Trophoblast cell (in vitro differentiated cells and primary cell): Measurements from ENCODE around the gene SLCO2A1.
A peak's percentile ranks its signal among the peaks of the same experiment; 100 is the strongest.

Experiments used
- DNase-seq, 2 donors: peaks; one replicate each; pipeline ENCODE4 v3.0.0-alpha.2; 2016
- H2AFZ ChIP-seq: 2 replicates; pipeline ENCODE4 v1.6.1; 2013; ENCODE audit warnings: low read length, moderate library complexity, mild to moderate bottlenecking; ENCODE audit not compliant: insufficient read depth, poor library complexity
- H2AK5ac ChIP-seq: 2 replicates; pipeline ENCODE4 v1.6.1; 2013; ENCODE audit warnings: mild to moderate bottlenecking, low read length
- H2BK120ac ChIP-seq: 2 replicates; pipeline ENCODE4 v1.6.1; 2013; ENCODE audit warnings: low read length, mild to moderate bottlenecking, moderate library complexity; ENCODE audit not compliant: insufficient read depth, poor library complexity
- H2BK12ac ChIP-seq: 2 replicates; pipeline ENCODE4 v1.6.1; 2013; ENCODE audit warnings: mild to moderate bottlenecking, low read length, moderate library complexity
- H2BK5ac ChIP-seq: 2 replicates; pipeline ENCODE4 v1.6.1; 2013; ENCODE audit warnings: low read length, low read depth, moderate library complexity, mild to moderate bottlenecking; ENCODE audit not compliant: poor library complexity
- H3K14ac ChIP-seq: 2 replicates; pipeline ENCODE4 v1.6.1; 2013; ENCODE audit warnings: mild to moderate bottlenecking, low read length
- H3K18ac ChIP-seq: 2 replicates; pipeline ENCODE4 v1.6.1; 2013; ENCODE audit warnings: mild to moderate bottlenecking, low read length
- H3K23ac ChIP-seq: 2 replicates; pipeline ENCODE4 v1.6.1; 2013; ENCODE audit warnings: low read length
- H3K27ac ChIP-seq: 2 replicates; pipeline ENCODE4 v1.5.1; 2013; ENCODE audit warnings: low read depth, mild to moderate bottlenecking, inconsistent platforms, low read length, moderate library complexity
- H3K27me3 ChIP-seq: 2 replicates; pipeline ENCODE4 v1.6.1; 2013; ENCODE audit warnings: inconsistent platforms, mild to moderate bottlenecking, low read length, moderate library complexity; ENCODE audit not compliant: insufficient read depth
- H3K36me3 ChIP-seq, 2 experiments: 1 replicate in 1 of 2; 2 replicates in 1 of 2; pipeline ENCODE4 v1.6.1; 2013; ENCODE audit warnings: low read length in 2 of 2, mild to moderate bottlenecking in 2 of 2, moderate library complexity in 1 of 2; ENCODE audit not compliant: insufficient read depth in 2 of 2, control insufficient read depth in 1 of 2
- H3K4ac ChIP-seq: 2 replicates; pipeline ENCODE4 v1.6.1; 2013; ENCODE audit warnings: low read depth, mild to moderate bottlenecking, low read length, moderate library complexity
- H3K4me1 ChIP-seq, 2 experiments: 1 replicate in 1 of 2; 2 replicates in 1 of 2; pipeline ENCODE4 v1.6.1; 2013; ENCODE audit warnings: low read length in 2 of 2, mild to moderate bottlenecking in 2 of 2, moderate library complexity in 1 of 2; ENCODE audit not compliant: insufficient read depth in 2 of 2, control insufficient read depth in 1 of 2
- H3K4me2 ChIP-seq: 2 replicates; pipeline ENCODE4 v1.6.1; 2013; ENCODE audit warnings: inconsistent platforms, mild to moderate bottlenecking, low read length, moderate library complexity
- H3K4me3 ChIP-seq: 2 replicates; pipeline ENCODE4 v1.5.1; 2013; ENCODE audit warnings: mild to moderate bottlenecking, low read depth, low read length, inconsistent platforms
- H3K79me1 ChIP-seq: one replicate; pipeline ENCODE4 v1.6.1; 2013; ENCODE audit warnings: low read length
- H3K79me2 ChIP-seq: 2 replicates; pipeline ENCODE4 v1.6.1; 2013; ENCODE audit warnings: low read length, mild to moderate bottlenecking; ENCODE audit not compliant: control insufficient read depth, insufficient read depth, poor library complexity
- H3K9ac ChIP-seq: 2 replicates; pipeline ENCODE4 v1.6.1; 2013; ENCODE audit warnings: mild to moderate bottlenecking, low read length
- H3K9me3 ChIP-seq: 2 replicates; pipeline ENCODE4 v1.6.1; 2013; ENCODE audit warnings: low read depth, mild to moderate bottlenecking, control low read depth, inconsistent platforms, low read length; ENCODE audit not compliant: insufficient read depth
- H4K12ac ChIP-seq: 2 replicates; pipeline ENCODE4 v1.6.1; 2013; ENCODE audit warnings: low read depth, mild to moderate bottlenecking, low read length, moderate library complexity
- H4K8ac ChIP-seq: 2 replicates; pipeline ENCODE4 v1.6.1; 2013; ENCODE audit warnings: low read depth, mild to moderate bottlenecking, low read length, moderate library complexity
- H4K91ac ChIP-seq: one replicate; pipeline ENCODE4 v1.6.1; 2013; ENCODE audit warnings: low read depth, mild to moderate bottlenecking, low read length, moderate library complexity
- WGBS: extraction: QIAGEN DNeasy Blood & Tissue Kit; methylation state at CpG from one replicate; pipeline ENCODE4 v1.1.7; 2013; ENCODE audit warnings: missing lambda C conversion rate; ENCODE audit not compliant: insufficient read length, insufficient coverage; ENCODE audit errors: extremely low coverage; 5-methylcytosine and 5-hydroxymethylcytosine counted together

SLCO2A1 gene

DNA sequence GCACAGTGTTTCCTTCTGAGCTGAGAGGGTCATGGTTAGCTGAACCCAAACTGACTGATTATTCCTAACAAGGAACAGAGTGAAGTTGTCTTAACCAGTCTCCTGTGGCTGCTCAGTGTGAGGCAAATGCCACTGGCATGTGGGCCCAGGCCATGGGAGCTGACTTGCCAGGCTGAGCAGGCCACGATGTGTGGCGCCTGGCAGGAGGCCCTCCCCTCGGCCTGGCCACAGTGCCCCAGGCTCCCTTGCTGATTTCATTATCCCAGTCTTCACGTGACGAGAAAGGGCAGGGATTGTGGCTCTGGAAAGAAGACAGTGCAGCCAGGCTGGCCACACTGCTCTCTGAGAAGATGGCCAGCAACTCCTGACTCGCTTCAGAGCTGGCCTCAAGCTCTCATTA, 58.8 kb downstream of the SLCO2A1 start:
- no peak overlapping the region for H2BK5ac ChIP-seq
- H3K36me3 ChIP-seq: peaks cover 46 to 65% of the 10 kb centered on the region in 2 experiments
- no peak for DNase-seq
- no peaks in the 10 kb centered on the region for H3K27me3 ChIP-seq
- H3K4me1 ChIP-seq: peaks cover 12 to 24% of the 10 kb centered on the region in 2 experiments
- no peak overlapping the region for H4K12ac ChIP-seq
- peaks cover 5% of the 10 kb centered on the region for H3K79me1 ChIP-seq
- H2BK120ac ChIP-seq: no peak overlapping the region
- H3K9ac ChIP-seq: no peak overlapping the region
- H3K4me3 ChIP-seq: no peak overlapping the region
- H3K18ac ChIP-seq: peak overlapping the region; percentile 57
- H2AK5ac ChIP-seq: peak overlapping the region; percentile 28
- H4K8ac ChIP-seq: no peak overlapping the region
- no peak overlapping the region for H3K4ac ChIP-seq
- H2BK12ac ChIP-seq: no peak overlapping the region
- H3K23ac ChIP-seq: no peak overlapping the region
- H4K91ac ChIP-seq: no peak overlapping the region
- WGBS: no CpG with 5 or more reads among the region's 6 CpGs
- H3K79me2 ChIP-seq: peaks cover 3% of the 10 kb centered on the region
- no peak overlapping the region for H3K4me2 ChIP-seq
- H3K9me3 ChIP-seq: peaks cover 12% of the 10 kb centered on the region
- no peak overlapping the region for H2AFZ ChIP-seq
- H3K27ac ChIP-seq: no peak overlapping the region
- no peak overlapping the region for H3K14ac ChIP-seq

DNA sequence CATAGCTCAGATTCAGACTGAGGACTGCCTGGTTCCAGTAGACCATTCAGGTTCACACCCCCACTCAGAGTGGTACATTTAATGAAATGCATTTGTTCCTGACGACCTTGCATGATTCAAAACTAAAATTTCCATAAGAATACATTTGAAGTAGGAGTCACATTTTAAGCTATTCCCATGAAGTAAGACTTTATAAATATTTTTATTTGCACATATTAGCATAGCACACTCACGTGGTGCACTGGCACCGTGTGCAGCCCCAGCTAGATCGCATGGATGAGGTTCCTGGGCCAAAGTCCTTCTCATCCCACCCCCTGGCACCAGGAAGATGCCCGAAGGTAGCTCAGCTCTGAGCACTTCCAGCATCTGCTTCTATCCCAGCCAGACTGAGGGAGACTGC, 59.4 kb downstream of the SLCO2A1 start:
- no peak overlapping the region for H2AK5ac ChIP-seq
- peaks cover 5% of the 10 kb centered on the region for H3K79me1 ChIP-seq

DNA sequence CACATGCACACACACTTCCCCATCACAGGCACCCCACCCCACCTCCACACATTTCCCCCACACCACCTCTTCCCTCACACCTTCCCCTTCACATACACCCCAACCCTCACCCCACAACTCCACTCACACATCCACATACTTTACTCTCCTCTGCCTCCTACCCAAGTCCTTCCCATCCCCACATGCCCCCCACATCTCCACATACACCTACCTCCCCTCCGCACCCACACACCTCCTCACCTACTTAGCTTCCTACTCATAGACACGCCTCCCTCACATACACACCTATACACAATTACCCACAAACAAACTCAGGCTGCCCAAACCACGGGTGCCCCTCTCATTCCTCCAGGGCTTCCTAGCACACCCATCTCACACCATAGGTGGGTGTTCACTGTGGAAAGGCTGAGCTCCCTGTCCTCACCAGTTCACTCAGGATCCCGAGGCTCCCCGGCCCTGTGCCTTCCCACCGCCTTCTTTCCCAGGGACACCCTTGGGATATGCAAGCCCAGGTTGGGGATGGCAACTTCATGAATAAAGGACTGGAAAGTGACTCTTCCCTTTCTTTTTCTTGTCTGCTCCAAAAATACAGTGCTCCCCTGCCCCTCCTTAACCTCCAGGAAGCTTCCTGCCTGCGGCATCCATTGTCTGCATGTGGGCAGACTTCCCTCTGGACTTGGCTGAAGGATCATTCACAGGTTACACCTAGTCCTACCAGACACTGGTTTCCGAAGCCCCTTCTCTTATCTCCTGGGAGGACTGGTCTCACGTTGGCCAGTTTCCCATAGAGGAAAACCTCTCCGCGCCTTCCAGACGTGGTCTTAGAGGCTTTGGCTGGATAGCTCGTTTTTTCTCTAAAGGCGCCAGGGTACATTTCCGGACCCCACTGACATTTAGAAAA, 61.5 kb downstream of the SLCO2A1 start:
- H3K4me3 ChIP-seq: no peak overlapping the region
- peaks cover 1% of the 10 kb centered on the region for H3K9me3 ChIP-seq
- H3K27ac ChIP-seq: peak overlapping the region; percentile 12
- no peak overlapping the region for H4K8ac ChIP-seq
- peaks cover 6% of the 10 kb centered on the region for H3K79me1 ChIP-seq
- no peak overlapping the region for H3K4me2 ChIP-seq
- no peak overlapping the region for H2AFZ ChIP-seq
- H3K4ac ChIP-seq: peak overlapping the region; percentile 34
- peaks cover 3% of the 10 kb centered on the region for H3K79me2 ChIP-seq
- H3K9ac ChIP-seq: no peak overlapping the region
- peaks cover 17 to 29% of the 10 kb centered on the region in 2 experiments for H3K4me1 ChIP-seq
- peaks cover 41 to 56% of the 10 kb centered on the region in 2 experiments for H3K36me3 ChIP-seq
- WGBS: 100% methylated on average over 2 of the region's 15 CpGs
- H4K12ac ChIP-seq: no peak overlapping the region
- no peak overlapping the region for H2BK120ac ChIP-seq
- H3K14ac ChIP-seq: peak overlapping the region; percentile 3
- peak overlapping the region; percentile 12 for H3K18ac ChIP-seq
- no peaks in the 10 kb centered on the region for H3K27me3 ChIP-seq
- peak overlapping the region; percentile 30 for H4K91ac ChIP-seq
- H2AK5ac ChIP-seq: peak overlapping the region; percentile 7
- no peak for DNase-seq
- H2BK12ac ChIP-seq: no peak overlapping the region
- H2BK5ac ChIP-seq: peak overlapping the region; percentile 3
- no peak overlapping the region for H3K23ac ChIP-seq

More for the DNA sequence above, 59.4 kb downstream of the SLCO2A1 start:
- no peak overlapping the region for H2BK120ac ChIP-seq
- no peak overlapping the region for H3K9ac ChIP-seq
- no peak overlapping the region for H3K14ac ChIP-seq
- H3K79me2 ChIP-seq: peaks cover 3% of the 10 kb centered on the region
- H3K23ac ChIP-seq: no peak overlapping the region
- DNase-seq: no peak
- H3K4ac ChIP-seq: no peak overlapping the region
- peaks cover 48 to 66% of the 10 kb centered on the region in 2 experiments for H3K36me3 ChIP-seq
- peaks cover 12 to 24% of the 10 kb centered on the region in 2 experiments for H3K4me1 ChIP-seq
- H3K4me2 ChIP-seq: no peak overlapping the region
- H4K12ac ChIP-seq: no peak overlapping the region
- no peaks in the 10 kb centered on the region for H3K27me3 ChIP-seq
- H3K4me3 ChIP-seq: no peak overlapping the region
- H4K8ac ChIP-seq: no peak overlapping the region
- no CpG with 5 or more reads among the region's 5 CpGs for WGBS
- H2BK12ac ChIP-seq: no peak overlapping the region
- H4K91ac ChIP-seq: no peak overlapping the region
- H3K27ac ChIP-seq: no peak overlapping the region
- no peak overlapping the region for H2BK5ac ChIP-seq
- peak overlapping the region; percentile 19 for H3K18ac ChIP-seq
- H2AFZ ChIP-seq: no peak overlapping the region
- peaks cover 11% of the 10 kb centered on the region for H3K9me3 ChIP-seq

DNA sequence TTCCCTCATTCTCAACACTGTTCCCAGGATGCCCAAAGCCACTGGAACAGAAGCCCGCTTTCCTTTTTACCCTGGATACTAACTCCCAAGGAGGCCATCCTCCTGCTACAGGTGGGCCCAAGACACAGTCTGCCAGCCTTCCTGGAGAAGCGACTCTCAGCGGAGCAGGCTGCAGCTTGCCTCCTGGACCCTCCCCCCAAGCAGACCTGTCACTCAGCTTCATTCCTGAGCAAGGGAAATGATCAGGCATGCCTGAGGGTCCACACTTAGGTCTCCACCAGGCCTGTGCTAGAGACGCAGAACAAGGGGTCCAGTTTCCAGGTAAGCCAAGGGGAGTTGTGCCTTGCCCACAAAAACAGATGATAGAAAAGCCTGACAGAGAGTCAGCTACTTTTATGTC, 62.8 kb downstream of the SLCO2A1 start:
- no peak overlapping the region for H2AFZ ChIP-seq
- peaks cover 3% of the 10 kb centered on the region for H3K79me2 ChIP-seq
- H3K14ac ChIP-seq: no peak overlapping the region
- no peaks in the 10 kb centered on the region for H3K9me3 ChIP-seq
- H4K12ac ChIP-seq: no peak overlapping the region
- H3K9ac ChIP-seq: no peak overlapping the region
- no peak overlapping the region for H2BK120ac ChIP-seq
- H3K23ac ChIP-seq: no peak overlapping the region
- no peak for DNase-seq
- H2BK12ac ChIP-seq: no peak overlapping the region
- H3K36me3 ChIP-seq: peaks cover 40 to 53% of the 10 kb centered on the region in 2 experiments
- H3K18ac ChIP-seq: no peak overlapping the region
- no peaks in the 10 kb centered on the region for H3K27me3 ChIP-seq
- H3K4ac ChIP-seq: no peak overlapping the region
- peaks cover 10% of the 10 kb centered on the region for H3K79me1 ChIP-seq
- WGBS: no CpG with 5 or more reads among the region's 4 CpGs
- H4K8ac ChIP-seq: no peak overlapping the region
- H2BK5ac ChIP-seq: no peak overlapping the region
- no peak overlapping the region for H4K91ac ChIP-seq
- H3K4me3 ChIP-seq: no peak overlapping the region
- H3K4me2 ChIP-seq: peak overlapping the region; percentile 5
- H3K27ac ChIP-seq: no peak overlapping the region
- no peak overlapping the region for H2AK5ac ChIP-seq
- H3K4me1 ChIP-seq: peaks cover 24 to 36% of the 10 kb centered on the region in 2 experiments
